BJ (cell line): ENCODE measurements around the gene PCBP3. TPM values are rescaled to one million over a fixed set of nuclear protein-coding genes. Genes with fewer than 3 reads are reported as not detected.

Experiments used
- CTCF ChIA-PET: fragments of 350-600 bp; formaldehyde crosslinking; extraction: SDS; loops from one replicate; lab custom pipeline; 2021; ENCODE audit warnings: antibody characterized with exemption, inconsistent platforms; lab: Yijun Ruan, JAX
- POLR2A ChIA-PET: fragments of 300-600 bp; sonication (Branson Sonifier 250); formaldehyde crosslinking; extraction: SDS; loops from one replicate; lab custom pipeline; 2021; ENCODE audit warnings: antibody characterized with exemption; lab: Charles Lee
- DNase-seq: peaks from one replicate; pipeline ENCODE4 v3.0.0-alpha.2; 2011; ENCODE audit warnings: low read depth
- H3K27me3 ChIP-seq: 2 replicates; pipeline ENCODE4 v1.6.0; 2011; ENCODE audit warnings: low read length; ENCODE audit not compliant: control insufficient read depth, insufficient read depth
- H3K36me3 ChIP-seq: 2 replicates; pipeline ENCODE4 v1.5.1; 2011; ENCODE audit warnings: low read length; ENCODE audit not compliant: control insufficient read depth, insufficient read depth
- H3K4me3 ChIP-seq: 2 replicates; pipeline ENCODE4 v1.5.1; 2011; ENCODE audit warnings: low read depth, mild to moderate bottlenecking, control low read depth, low read length
- CTCF ChIP-seq: IDR thresholded peaks from 2 replicates; pipeline ENCODE4 v1.5.1; 2011; ENCODE audit warnings: low read depth, mild to moderate bottlenecking, control low read depth, inconsistent platforms, low read length, moderate library complexity; ENCODE audit not compliant: insufficient read depth
- polyA plus RNA-seq: library from polyadenylated mRNA; depleted of rRNA; stranded (reverse); fragments of >200 nt; gene quantifications from 2 replicates; pipeline ENCODE4 v1.2.3, GENCODE V29; 2011

The PCBP3 gene
- polyA plus RNA-seq, 1 experiment = 2.1 TPM

DNA sequence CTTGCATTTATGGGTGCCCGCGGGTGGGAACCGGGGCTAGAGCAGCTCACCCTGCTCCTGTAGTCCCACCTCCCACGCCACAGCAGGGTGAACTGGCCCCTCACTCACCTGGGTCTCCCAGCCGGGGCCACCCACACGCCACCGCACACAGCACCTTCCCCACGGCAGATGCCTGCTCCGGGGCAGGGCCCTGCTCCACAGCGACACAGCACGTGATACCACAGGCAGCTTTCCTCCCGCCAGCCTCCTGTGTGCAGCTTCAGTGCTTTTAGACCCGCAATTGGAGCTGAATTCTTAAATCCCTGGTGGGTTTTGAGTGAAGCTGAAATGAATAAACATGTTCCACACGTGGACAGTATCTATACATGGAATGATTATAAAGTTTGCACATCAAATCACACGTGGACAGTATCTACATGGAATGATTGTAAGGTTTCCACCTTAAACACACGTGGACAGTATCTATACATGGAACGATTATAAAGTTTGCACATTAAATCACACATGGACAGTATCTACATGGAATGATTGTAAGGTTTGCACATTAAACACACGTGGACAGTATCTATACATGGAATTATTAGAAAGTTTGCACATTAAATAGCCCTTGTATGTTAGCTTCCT is 245.0 kb downstream of the PCBP3 start:
- DNase-seq = no peak
- CTCF ChIA-PET = interaction anchor here (1.2 to 1.4 kb wide), 2 partner anchors 9 to 13 kb away, joined by 3 read pairs; no protein-coding TSS in a partner anchor
- Histone ChIP-seq H3K36me3 (no peaks in the 10 kb centered on the region), H3K4me3 (no peak overlapping the region), H3K27me3 (peaks cover 10% of the 10 kb centered on the region)
- POLR2A ChIA-PET = no interaction called here
- TF ChIP-seq CTCF = no peak

- ChIA-PET CTCF (interaction anchor here (1.0 to 1.3 kb wide), 5 partner anchors 9 to 63 kb away, joined by 3 to 12 read pairs (median 3); no protein-coding TSS in a partner anchor), POLR2A (no interaction called here)
- no peak for DNase-seq
- no peak for TF ChIP-seq CTCF
- Histone ChIP-seq H3K36me3 (no peaks in the 10 kb centered on the region), H3K27me3 (peaks cover 11% of the 10 kb centered on the region), H3K4me3 (no peak overlapping the region)
Measured at GRCh38 chr21:45889256-45889655, 245.7 kb downstream of the PCBP3 start.

DNA sequence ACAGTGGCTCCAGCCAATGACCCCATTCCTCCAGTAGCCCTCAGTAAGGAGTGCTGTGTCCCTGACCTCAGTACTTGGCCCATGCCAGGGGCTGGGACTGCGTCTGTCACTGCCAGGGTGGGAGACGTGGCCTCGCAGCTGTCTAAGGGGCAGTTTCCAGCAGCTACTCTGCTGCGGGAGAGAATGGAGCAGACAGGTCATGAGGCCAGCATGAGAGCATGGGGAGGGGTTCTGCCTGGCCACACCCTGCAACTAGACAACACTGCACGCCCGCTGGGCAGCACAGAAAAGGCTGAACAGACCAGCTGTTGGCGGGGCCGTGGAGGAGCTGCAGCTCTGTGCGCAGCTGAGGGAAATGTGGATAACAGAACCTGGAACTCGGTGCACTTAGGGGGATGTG is 246.4 kb downstream of the PCBP3 start:
- POLR2A ChIA-PET = no interaction called here
- CTCF ChIA-PET = interaction anchor here (1.0 to 1.3 kb wide), 5 partner anchors 10 to 63 kb away, joined by 3 to 12 read pairs (median 3); no protein-coding TSS in a partner anchor
- Histone ChIP-seq H3K36me3 (no peaks in the 10 kb centered on the region), H3K4me3 (no peak overlapping the region), H3K27me3 (peaks cover 11% of the 10 kb centered on the region)
- DNase-seq = no peak
- no peak for TF ChIP-seq CTCF

GRCh38 chr21:45891388-45892155 is 248.0 kb downstream of the PCBP3 start:
- Histone ChIP-seq H3K27me3 (peaks cover 13% of the 10 kb centered on the region), H3K4me3 (no peak overlapping the region), H3K36me3 (no peaks in the 10 kb centered on the region)
- POLR2A ChIA-PET = no interaction called here
- no peak for DNase-seq
- CTCF ChIA-PET = interaction anchor here (0.6 to 0.9 kb wide), 2 partner anchors 12 to 468 kb away, joined by 3 read pairs; no protein-coding TSS in a partner anchor
- no peak for TF ChIP-seq CTCF
